Measurements from ENCODE around the gene HCK.

DNA sequence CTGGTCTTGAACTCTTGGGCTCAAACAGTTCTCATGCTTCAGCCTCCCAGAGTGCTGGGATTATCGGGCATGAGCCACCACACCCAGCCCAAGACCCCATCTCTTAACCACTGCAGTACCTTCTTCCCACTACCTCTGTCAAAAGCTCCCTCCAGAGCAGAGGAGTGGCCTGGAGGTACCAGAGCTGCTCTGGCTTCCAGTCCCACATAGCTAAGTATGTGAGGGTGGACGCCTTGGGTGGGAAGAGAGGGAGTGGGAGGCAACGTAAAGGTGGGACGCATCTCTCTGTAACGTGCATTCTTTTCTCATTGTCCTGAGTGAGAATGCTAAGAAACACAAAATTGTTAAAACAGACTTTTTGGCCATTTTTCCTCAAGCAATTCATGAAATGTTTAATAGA, 82.0 kb downstream of the HCK start:
- TF ChIP-seq EZH2 (IDR thresholded peaks at IDR 0.05; ENCODE audit: low read length, unreplicated experiment) (no peak), EZH2phosphoT487 (IDR thresholded peaks at IDR 0.05; ENCODE audit: borderline replicate concordance, low read length) (no peak)
- TF ChIP-seq, protein P1, sequence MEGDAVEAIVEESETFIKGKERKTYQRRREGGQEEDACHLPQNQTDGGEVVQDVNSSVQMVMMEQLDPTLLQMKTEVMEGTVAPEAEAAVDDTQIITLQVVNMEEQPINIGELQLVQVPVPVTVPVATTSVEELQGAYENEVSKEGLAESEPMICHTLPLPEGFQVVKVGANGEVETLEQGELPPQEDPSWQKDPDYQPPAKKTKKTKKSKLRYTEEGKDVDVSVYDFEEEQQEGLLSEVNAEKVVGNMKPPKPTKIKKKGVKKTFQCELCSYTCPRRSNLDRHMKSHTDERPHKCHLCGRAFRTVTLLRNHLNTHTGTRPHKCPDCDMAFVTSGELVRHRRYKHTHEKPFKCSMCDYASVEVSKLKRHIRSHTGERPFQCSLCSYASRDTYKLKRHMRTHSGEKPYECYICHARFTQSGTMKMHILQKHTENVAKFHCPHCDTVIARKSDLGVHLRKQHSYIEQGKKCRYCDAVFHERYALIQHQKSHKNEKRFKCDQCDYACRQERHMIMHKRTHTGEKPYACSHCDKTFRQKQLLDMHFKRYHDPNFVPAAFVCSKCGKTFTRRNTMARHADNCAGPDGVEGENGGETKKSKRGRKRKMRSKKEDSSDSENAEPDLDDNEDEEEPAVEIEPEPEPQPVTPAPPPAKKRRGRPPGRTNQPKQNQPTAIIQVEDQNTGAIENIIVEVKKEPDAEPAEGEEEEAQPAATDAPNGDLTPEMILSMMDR (conservative IDR thresholded peaks at IDR 0.05; ENCODE audit: low read depth, low read length): no peak

Measured in PC-3 (cell line).